RWPE1 (cell line): Measurements from ENCODE around the gene PDE1C.

ENCODE experiments used
- CTCF ChIA-PET: fragments of 350-600 bp; sonication (Branson Sonifier 250); formaldehyde crosslinking; extraction: SDS; loops from one replicate; lab custom pipeline; 2021; lab: Yijun Ruan, JAX
- POLR2A ChIA-PET: fragments of 400-600 bp; formaldehyde crosslinking; extraction: SDS; loops from one replicate; lab custom pipeline; 2020; ENCODE audit warnings: antibody characterized with exemption; ENCODE audit not compliant: low non-redundant PET; lab: Yijun Ruan, JAX
- DNase-seq: peaks from one replicate; pipeline ENCODE4 v3.0.0; 2012; ENCODE audit warnings: low spot score
- H3K27ac ChIP-seq: fragments of 450-650 bp; 2 replicates; pipeline ENCODE4 v1.5.1; 2017
- TF ChIP-seq, protein P1 (sequence below): fragments of 450-650 bp; conservative IDR thresholded peaks from 2 replicates; pipeline ENCODE4 v1.5.1; 2017; ENCODE audit warnings: low read depth, mild to moderate bottlenecking

The PDE1C gene

DNA sequence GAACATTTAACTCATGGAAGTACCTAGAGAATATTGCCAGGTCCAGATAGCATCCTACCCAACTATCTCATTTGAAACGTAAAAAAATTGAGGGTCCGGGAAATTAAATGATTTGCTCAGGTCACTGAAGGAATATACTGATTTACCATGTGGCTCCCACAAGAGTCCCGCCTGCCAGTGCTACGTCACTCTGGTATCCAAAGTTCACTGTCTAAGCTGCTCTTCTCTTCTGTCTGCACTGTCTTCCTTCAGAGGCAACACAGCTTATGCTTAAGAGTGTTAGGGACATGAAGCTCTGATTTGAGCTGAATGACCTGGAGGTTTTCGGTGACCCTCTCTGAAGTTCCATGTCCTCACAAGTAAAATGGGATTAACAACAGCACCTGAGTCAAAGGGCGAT lies 114.6 kb downstream of the PDE1C start:
- ChIA-PET POLR2A (no interaction called here), CTCF (interaction anchor here (0.6 to 0.7 kb wide), 2 partner anchors 40 to 536 kb away, joined by 3 to 7 read pairs; no protein-coding TSS in a partner anchor)
- DNase-seq = no peak
- H3K27ac ChIP-seq = no peak overlapping the region
- TF ChIP-seq, protein P1, sequence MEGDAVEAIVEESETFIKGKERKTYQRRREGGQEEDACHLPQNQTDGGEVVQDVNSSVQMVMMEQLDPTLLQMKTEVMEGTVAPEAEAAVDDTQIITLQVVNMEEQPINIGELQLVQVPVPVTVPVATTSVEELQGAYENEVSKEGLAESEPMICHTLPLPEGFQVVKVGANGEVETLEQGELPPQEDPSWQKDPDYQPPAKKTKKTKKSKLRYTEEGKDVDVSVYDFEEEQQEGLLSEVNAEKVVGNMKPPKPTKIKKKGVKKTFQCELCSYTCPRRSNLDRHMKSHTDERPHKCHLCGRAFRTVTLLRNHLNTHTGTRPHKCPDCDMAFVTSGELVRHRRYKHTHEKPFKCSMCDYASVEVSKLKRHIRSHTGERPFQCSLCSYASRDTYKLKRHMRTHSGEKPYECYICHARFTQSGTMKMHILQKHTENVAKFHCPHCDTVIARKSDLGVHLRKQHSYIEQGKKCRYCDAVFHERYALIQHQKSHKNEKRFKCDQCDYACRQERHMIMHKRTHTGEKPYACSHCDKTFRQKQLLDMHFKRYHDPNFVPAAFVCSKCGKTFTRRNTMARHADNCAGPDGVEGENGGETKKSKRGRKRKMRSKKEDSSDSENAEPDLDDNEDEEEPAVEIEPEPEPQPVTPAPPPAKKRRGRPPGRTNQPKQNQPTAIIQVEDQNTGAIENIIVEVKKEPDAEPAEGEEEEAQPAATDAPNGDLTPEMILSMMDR = no peak

DNA sequence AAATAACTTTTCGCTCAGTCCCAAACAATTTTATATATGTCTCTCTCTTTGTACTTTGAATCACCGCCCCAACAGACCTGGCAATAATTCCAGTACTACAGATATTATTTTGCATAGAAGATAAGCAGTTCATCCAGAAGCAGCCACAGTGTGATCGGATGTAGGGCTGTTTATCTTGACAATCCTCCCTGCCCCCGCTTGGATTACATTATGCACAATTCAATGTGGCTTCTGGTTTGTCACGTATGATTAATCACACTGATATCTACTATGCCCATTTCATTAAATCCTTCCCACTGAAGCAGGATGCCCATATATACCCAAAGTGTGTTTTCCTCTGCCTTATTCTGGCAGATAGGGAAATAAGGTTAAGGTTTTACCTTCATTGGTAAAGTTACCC lies 115.2 kb downstream of the PDE1C start:
- CTCF ChIA-PET = no interaction called here

DNA sequence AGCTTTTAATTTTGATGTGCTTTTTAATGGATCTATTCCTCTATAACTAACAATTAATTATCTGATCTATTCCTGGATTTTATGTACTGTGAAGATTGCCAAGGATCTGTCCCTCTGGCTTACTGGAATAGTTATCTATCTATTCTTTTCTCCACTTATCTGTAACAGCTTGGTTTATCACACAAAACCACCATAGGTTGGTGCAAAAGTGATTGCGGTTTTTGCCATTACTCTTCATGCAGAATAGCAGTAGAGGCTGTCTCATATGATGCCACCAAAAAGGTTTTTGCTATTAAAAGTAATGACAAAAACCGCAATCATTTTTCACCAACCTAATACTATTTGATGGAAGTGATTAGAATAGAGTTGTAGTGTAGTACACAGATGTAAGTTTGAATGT lies 115.7 kb downstream of the PDE1C start:
- TF ChIP-seq, protein P1 = no peak

More for the DNA sequence above, 115.2 kb downstream of the PDE1C start:
- TF ChIP-seq, protein P1 = no peak
- no peak overlapping the region for H3K27ac ChIP-seq
- POLR2A ChIA-PET = no interaction called here
- no peak for DNase-seq

DNA sequence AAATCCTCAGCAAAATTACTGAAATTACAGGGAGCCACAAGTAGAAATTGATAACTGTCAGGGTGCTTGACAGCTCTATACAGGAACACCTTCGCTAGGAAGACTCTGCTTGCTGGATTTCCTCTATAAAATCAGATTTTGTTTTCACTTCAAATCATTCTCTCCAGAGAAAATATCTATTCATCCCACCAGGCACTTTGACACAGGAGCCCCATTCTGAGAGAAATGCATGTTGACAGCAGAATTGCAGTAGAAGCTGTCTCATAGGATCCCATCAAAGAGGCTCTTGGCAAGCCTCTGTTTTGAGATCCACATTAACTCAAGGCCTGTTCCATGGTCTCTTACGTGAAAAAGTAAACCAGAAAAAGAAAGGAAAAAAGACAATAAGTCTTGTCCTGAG lies 116.8 kb downstream of the PDE1C start:
- no peak for DNase-seq
- TF ChIP-seq, protein P1 = no peak
- ChIA-PET CTCF (no interaction called here), POLR2A (no interaction called here)
- H3K27ac ChIP-seq = no peak overlapping the region

More for the DNA sequence above, 115.7 kb downstream of the PDE1C start:
- CTCF ChIA-PET = no interaction called here
- POLR2A ChIA-PET = no interaction called here
- DNase-seq = no peak
- H3K27ac ChIP-seq = no peak overlapping the region

DNA sequence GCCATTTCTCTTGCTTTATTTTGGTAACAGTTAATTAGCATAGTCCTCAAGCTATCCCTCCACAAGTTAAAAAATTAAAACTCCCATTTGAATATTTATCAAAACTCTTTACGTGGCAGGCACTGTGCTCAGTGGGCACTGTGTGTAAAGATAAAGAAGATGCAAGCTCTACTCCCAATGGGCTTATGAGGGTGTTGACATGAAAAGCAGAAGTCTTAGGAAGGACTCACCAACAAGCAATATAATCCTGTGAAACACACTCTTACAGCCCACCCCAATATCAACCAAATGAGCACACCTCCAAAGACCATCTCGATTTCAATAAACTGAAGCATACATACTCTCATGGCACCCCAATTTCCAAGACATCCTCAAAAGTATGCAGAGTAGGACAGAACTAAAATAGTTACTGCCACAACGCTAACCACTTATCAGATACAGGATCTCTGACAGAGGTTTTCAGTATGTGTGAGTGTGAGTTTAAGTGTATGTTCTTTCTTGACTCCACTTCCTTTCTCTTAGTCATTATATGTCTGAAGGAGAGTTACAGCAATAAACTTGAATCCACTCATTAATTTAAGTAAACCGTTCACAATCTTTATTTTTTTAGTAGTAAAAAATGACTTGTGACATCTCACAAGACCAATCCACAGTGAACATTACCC lies 120.0 kb downstream of the PDE1C start:
- ChIA-PET POLR2A (no interaction called here), CTCF (no interaction called here)
- TF ChIP-seq, protein P1 = no peak
- no peak for DNase-seq
- H3K27ac ChIP-seq = no peak overlapping the region

DNA sequence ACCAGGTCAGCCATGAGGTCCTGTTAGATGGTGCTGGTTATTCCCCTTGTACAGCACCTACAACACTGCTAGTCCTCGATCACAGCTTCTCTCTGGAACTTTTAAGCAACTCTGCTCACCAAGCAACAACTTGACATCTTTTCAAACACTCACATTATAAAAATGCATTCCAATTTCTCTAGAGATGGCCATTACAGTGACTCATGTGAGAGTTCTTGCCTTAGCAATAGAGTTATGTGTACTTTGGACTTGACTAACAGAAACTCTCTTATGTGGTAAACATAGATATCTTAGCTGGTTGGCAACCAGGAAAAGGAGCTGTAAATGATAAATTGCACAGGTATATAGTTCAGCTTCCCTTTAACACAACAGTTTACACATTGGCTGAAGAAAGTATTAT lies 122.2 kb downstream of the PDE1C start:
- TF ChIP-seq, protein P1 = no peak
- CTCF ChIA-PET = no interaction called here
- POLR2A ChIA-PET = no interaction called here
- DNase-seq = peak; percentile 60
- no peak overlapping the region for H3K27ac ChIP-seq
